ENCODE measurements around the gene CAMTA1. TPM values are rescaled to one million over a fixed set of nuclear protein-coding genes. Genes with fewer than 3 reads are reported as not detected.

CAMTA1 gene
- total and polyA plus RNA-seq, 4 donors: 48.1 to 140 (median 52.3) TPM

GRCh38 chr1:7365706-7366105, 580.5 kb downstream of the CAMTA1 start:
- Histone ChIP-seq H3K27me3 (ENCODE audit: control insufficient read depth in 3 of 3, insufficient read depth in 3 of 3, low read length in 2 of 3) (no peaks in the 10 kb centered on the region), H3K9ac (ENCODE audit: insufficient read depth in 1 of 2, low read length in 2 of 2) (no peak overlapping the region), H3K4me3 (no peak overlapping the region), H3K4me1 (ENCODE audit: control insufficient read depth in 5 of 5, insufficient read depth in 5 of 5, low read length in 5 of 5) (peaks cover 0 to 5% (median 0%) of the 10 kb centered on the region in 5 donors), H3K27ac (ENCODE audit: low read depth in 1 of 2, low read length in 1 of 2) (no peak overlapping the region), H3K9me3 (ENCODE audit: control insufficient read depth in 4 of 4, insufficient read depth in 3 of 4, low read length in 3 of 4) (no peaks in the 10 kb centered on the region), H3K36me3 (ENCODE audit: control insufficient read depth in 4 of 4, insufficient read depth in 4 of 4, low read length in 4 of 4) (no peaks in the 10 kb centered on the region)
- no peak for TF ChIP-seq CTCF (IDR thresholded peaks at IDR 0.05; ENCODE audit: control extremely low read depth, extremely low read depth)
- DNase-seq: no peak
- 83% methylated on average over 8 of the region's 8 CpGs for WGBS, 2 donors
- ATAC-seq (ENCODE audit: insufficient read depth, low FRiP score): no peak

GRCh38 chr1:7366286-7366954, 581.2 kb downstream of the CAMTA1 start:
- no peak overlapping the region for H3K9ac ChIP-seq (ENCODE audit: insufficient read depth in 1 of 2, low read length in 2 of 2)
- no peaks in the 10 kb centered on the region for H3K9me3 ChIP-seq (ENCODE audit: control insufficient read depth in 4 of 4, insufficient read depth in 3 of 4, low read length in 3 of 4)
- no peak overlapping the region for H3K4me3 ChIP-seq
- no peaks in the 10 kb centered on the region for H3K36me3 ChIP-seq (ENCODE audit: control insufficient read depth in 4 of 4, insufficient read depth in 4 of 4, low read length in 4 of 4)
- DNase-seq: no peak
- no peaks in the 10 kb centered on the region for H3K27me3 ChIP-seq (ENCODE audit: control insufficient read depth in 3 of 3, insufficient read depth in 3 of 3, low read length in 2 of 3)
- H3K27ac ChIP-seq (ENCODE audit: low read depth in 1 of 2, low read length in 1 of 2): peak overlapping the region in 1 of 2 donors; percentile 55
- peaks cover 0 to 5% (median 0%) of the 10 kb centered on the region in 5 donors for H3K4me1 ChIP-seq (ENCODE audit: control insufficient read depth in 5 of 5, insufficient read depth in 5 of 5, low read length in 5 of 5)
- WGBS, 2 donors: 86 to 90% methylated on average over 11 of the region's 11 CpGs
- no peak for ATAC-seq (ENCODE audit: insufficient read depth, low FRiP score)
- no peak for TF ChIP-seq CTCF (IDR thresholded peaks at IDR 0.05; ENCODE audit: control extremely low read depth, extremely low read depth)

GRCh38 chr1:7366955-7367665, 581.9 kb downstream of the CAMTA1 start:
- no peaks in the 10 kb centered on the region for H3K36me3 ChIP-seq (ENCODE audit: control insufficient read depth in 4 of 4, insufficient read depth in 4 of 4, low read length in 4 of 4)
- DNase-seq (no peak), ATAC-seq (ENCODE audit: insufficient read depth, low FRiP score) (no peak)
- no peak overlapping the region for H3K9ac ChIP-seq (ENCODE audit: insufficient read depth in 1 of 2, low read length in 2 of 2)
- H3K9me3 ChIP-seq (ENCODE audit: control insufficient read depth in 4 of 4, insufficient read depth in 3 of 4, low read length in 3 of 4): no peaks in the 10 kb centered on the region
- peaks cover 0 to 5% (median 0%) of the 10 kb centered on the region in 5 donors for H3K4me1 ChIP-seq (ENCODE audit: control insufficient read depth in 5 of 5, insufficient read depth in 5 of 5, low read length in 5 of 5)
- peak overlapping the region in 1 of 2 donors; percentile 55 for H3K27ac ChIP-seq (ENCODE audit: low read depth in 1 of 2, low read length in 1 of 2)
- WGBS, 2 donors: 76 to 88% methylated on average over 5 of the region's 5 CpGs
- TF ChIP-seq CTCF (IDR thresholded peaks at IDR 0.05; ENCODE audit: control extremely low read depth, extremely low read depth): no peak
- no peak overlapping the region for H3K4me3 ChIP-seq
- H3K27me3 ChIP-seq (ENCODE audit: control insufficient read depth in 3 of 3, insufficient read depth in 3 of 3, low read length in 2 of 3): no peaks in the 10 kb centered on the region

All from lung (tissue), 12 donors.